Large intestine (tissue), 3 donors: ENCODE results near the gene IGLL1. TPM values are rescaled to one million over a fixed set of nuclear protein-coding genes. Genes with fewer than 3 reads are reported as not detected.

Experiments used
- DNase-seq, 2 donors: peaks; one replicate each; pipeline versions ENCODE4 v3.0.0 to v3.0.0-alpha.2; 2013
- H3K27ac ChIP-seq: one replicate; pipeline ENCODE4 v1.5.1; 2013; ENCODE audit warnings: low read length
- H3K27me3 ChIP-seq: 2 replicates; pipeline ENCODE4 v1.6.1; 2013; ENCODE audit warnings: low read length; ENCODE audit not compliant: control insufficient read depth, insufficient read depth
- H3K36me3 ChIP-seq: 2 replicates; pipeline ENCODE4 v1.6.1; 2013; ENCODE audit warnings: low read length; ENCODE audit not compliant: control insufficient read depth, insufficient read depth
- H3K4me1 ChIP-seq: one replicate; pipeline ENCODE4 v1.6.1; 2013; ENCODE audit warnings: low read length; ENCODE audit not compliant: control insufficient read depth, insufficient read depth
- H3K4me3 ChIP-seq: one replicate; pipeline ENCODE4 v1.5.1; 2013; ENCODE audit warnings: low read length
- H3K9me3 ChIP-seq: one replicate; pipeline ENCODE4 v1.6.1; 2013; ENCODE audit warnings: mild to moderate bottlenecking, low read depth, low read length, moderate library complexity; ENCODE audit not compliant: control insufficient read depth
- WGBS: methylation state at CpG from one replicate; pipeline ENCODE4 v1.1.5; 2013; ENCODE audit warnings: low lambda C conversion rate; ENCODE audit not compliant: insufficient coverage; 5-methylcytosine and 5-hydroxymethylcytosine counted together
- polyA plus RNA-seq: library from polyadenylated mRNA; unstranded; fragments of 120-200 nt; gene quantifications from one replicate; pipeline ENCODE4 v1.2.1, GENCODE V29; 2013

Gene IGLL1
- polyA plus RNA-seq, 1 donor = 0.60 TPM

- H3K4me1 ChIP-seq = peaks cover 62% of the 10 kb centered on the region
Observed at GRCh38 chr22:23534851-23535717, 45.0 kb downstream of the IGLL1 start.

GRCh38 chr22:23534201-23534850 is 45.8 kb downstream of the IGLL1 start:
- no CpG with 5 or more reads among the region's 10 CpGs for WGBS
- Histone ChIP-seq H3K27ac (peak overlapping the region; percentile 16), H3K4me3 (no peak overlapping the region), H3K9me3 (no peaks in the 10 kb centered on the region), H3K27me3 (no peaks in the 10 kb centered on the region), H3K4me1 (peaks cover 62% of the 10 kb centered on the region), H3K36me3 (no peaks in the 10 kb centered on the region)
- DNase-seq = no peak

More at GRCh38 chr22:23534851-23535717, 45.0 kb downstream of the IGLL1 start:
- Histone ChIP-seq H3K27me3 (no peaks in the 10 kb centered on the region), H3K27ac (peak overlapping the region; percentile 85), H3K36me3 (no peaks in the 10 kb centered on the region), H3K4me3 (no peak overlapping the region), H3K9me3 (no peaks in the 10 kb centered on the region)
- no CpG with 5 or more reads among the region's 29 CpGs for WGBS
- DNase-seq = no peak

- peak in 1 of 2 donors; percentile 43 for DNase-seq
- 28% methylated on average over 6 of the region's 8 CpGs for WGBS
- no peaks in the 10 kb centered on the region for H3K9me3 ChIP-seq
- peak overlapping the region; percentile 35 for H3K27ac ChIP-seq
- no peaks in the 10 kb centered on the region for H3K27me3 ChIP-seq
- no peak overlapping the region for H3K4me3 ChIP-seq
- H3K36me3 ChIP-seq = no peaks in the 10 kb centered on the region
- peaks cover 59% of the 10 kb centered on the region for H3K4me1 ChIP-seq
Observed at GRCh38 chr22:23533771-23534191, 46.3 kb downstream of the IGLL1 start.

- H3K27ac ChIP-seq = peak overlapping the region; percentile 35
- H3K36me3 ChIP-seq = no peaks in the 10 kb centered on the region
- H3K4me3 ChIP-seq = no peak overlapping the region
- no peaks in the 10 kb centered on the region for H3K27me3 ChIP-seq
- peaks cover 56% of the 10 kb centered on the region for H3K4me1 ChIP-seq
- no CpG with 5 or more reads among the region's 9 CpGs for whole genome bisulfite sequencing
- no peaks in the 10 kb centered on the region for H3K9me3 ChIP-seq
- DNase-seq = peak; percentile 43 to 61
Observed at GRCh38 chr22:23533328-23533762, 46.7 kb downstream of the IGLL1 start.

- H3K4me3 ChIP-seq = no peak overlapping the region
Observed at GRCh38 chr22:23532731-23533130, 47.4 kb downstream of the IGLL1 start.

GRCh38 chr22:23531966-23532705 is 48.0 kb downstream of the IGLL1 start:
- Histone ChIP-seq H3K27me3 (no peaks in the 10 kb centered on the region), H3K4me1 (peaks cover 44% of the 10 kb centered on the region), H3K9me3 (no peaks in the 10 kb centered on the region), H3K36me3 (no peaks in the 10 kb centered on the region), H3K27ac (no peak overlapping the region), H3K4me3 (no peak overlapping the region)
- DNase-seq = no peak
- no CpG with 5 or more reads among the region's 13 CpGs for WGBS

More at GRCh38 chr22:23532731-23533130, 47.4 kb downstream of the IGLL1 start:
- Histone ChIP-seq H3K27ac (no peak overlapping the region), H3K9me3 (no peaks in the 10 kb centered on the region), H3K36me3 (no peaks in the 10 kb centered on the region), H3K4me1 (peaks cover 50% of the 10 kb centered on the region), H3K27me3 (no peaks in the 10 kb centered on the region)
- DNase-seq = no peak
- no CpG with 5 or more reads among the region's 5 CpGs for WGBS

GRCh38 chr22:23531283-23531956 is 48.7 kb downstream of the IGLL1 start:
- no peaks in the 10 kb centered on the region for H3K27me3 ChIP-seq
- H3K4me3 ChIP-seq = no peak overlapping the region
- no peak for DNase-seq
- no peak overlapping the region for H3K27ac ChIP-seq
- no CpG with 5 or more reads among the region's 24 CpGs for WGBS
- H3K4me1 ChIP-seq = peaks cover 39% of the 10 kb centered on the region
- no peaks in the 10 kb centered on the region for H3K9me3 ChIP-seq
- H3K36me3 ChIP-seq = no peaks in the 10 kb centered on the region

GRCh38 chr22:23530766-23531282 is 49.3 kb downstream of the IGLL1 start:
- Histone ChIP-seq H3K27ac (no peak overlapping the region), H3K4me3 (no peak overlapping the region), H3K9me3 (no peaks in the 10 kb centered on the region), H3K27me3 (no peaks in the 10 kb centered on the region), H3K4me1 (peaks cover 36% of the 10 kb centered on the region), H3K36me3 (no peaks in the 10 kb centered on the region)
- no peak for DNase-seq
- WGBS = no CpG with 5 or more reads among the region's 7 CpGs

GRCh38 chr22:23530106-23530505 is 50.0 kb downstream of the IGLL1 start:
- no CpG with 5 or more reads among the region's 2 CpGs for WGBS
- H3K27ac ChIP-seq = no peak overlapping the region
- DNase-seq = no peak

More at GRCh38 chr22:23530106-23530505, 50.0 kb downstream of the IGLL1 start:
- H3K27me3 ChIP-seq = no peaks in the 10 kb centered on the region
- no peaks in the 10 kb centered on the region for H3K36me3 ChIP-seq
- peaks cover 28% of the 10 kb centered on the region for H3K4me1 ChIP-seq
- H3K9me3 ChIP-seq = no peaks in the 10 kb centered on the region
- no peak overlapping the region for H3K4me3 ChIP-seq
